HEK293 (cell line): ENCODE measurements around the gene IGSF3.
"Not testable (repeated sequence)": the region's sequence is repeated elsewhere in the genome, so short reads cannot be mapped to it uniquely, and the experiment has no call there.

ENCODE experiments used
- GLI4 ChIP-seq: fragments of 450-650 bp; formaldehyde crosslinking; IDR thresholded peaks from 2 replicates; pipeline ENCODE4 v1.5.1; 2016; ENCODE audit warnings: missing biosample characterization, missing genetic modification characterization
- HOXA7 ChIP-seq: sonication (generic); formaldehyde crosslinking; IDR thresholded peaks from 2 replicates; pipeline ENCODE4 v1.8.1; 2022; ENCODE audit warnings: missing genetic modification reagents, borderline replicate concordance
- KLF8 ChIP-seq: fragments of 450-650 bp; formaldehyde crosslinking; IDR thresholded peaks from 2 replicates; pipeline ENCODE4 v1.5.1; 2016; ENCODE audit warnings: missing biosample characterization, missing genetic modification characterization
- PATZ1 ChIP-seq: fragments of 450-650 bp; formaldehyde crosslinking; IDR thresholded peaks from 2 replicates; pipeline ENCODE4 v1.5.1; 2016; ENCODE audit warnings: missing biosample characterization, missing genetic modification characterization
- ZFP3 ChIP-seq: fragments of 450-650 bp; formaldehyde crosslinking; IDR thresholded peaks from 2 replicates; pipeline ENCODE4 v1.5.1; 2016; ENCODE audit warnings: low read depth, missing biosample characterization, missing genetic modification characterization
- ZFP41 ChIP-seq: fragments of 450-650 bp; formaldehyde crosslinking; IDR thresholded peaks from 2 replicates; pipeline ENCODE4 v1.5.1; 2016; ENCODE audit warnings: missing biosample characterization, missing genetic modification characterization, borderline replicate concordance
- ZNF10 ChIP-seq: fragments of 450-650 bp; formaldehyde crosslinking; IDR thresholded peaks from 2 replicates; pipeline ENCODE4 v1.5.1; 2017; ENCODE audit warnings: missing biosample characterization, missing genetic modification characterization
- ZNF2 ChIP-seq: fragments of 450-650 bp; formaldehyde crosslinking; IDR thresholded peaks from 2 replicates; pipeline ENCODE4 v1.5.1; 2016; ENCODE audit warnings: missing biosample characterization, missing genetic modification characterization
- ZNF302 ChIP-seq: fragments of 450-650 bp; formaldehyde crosslinking; IDR thresholded peaks from 2 replicates; pipeline ENCODE4 v1.5.1; 2016; ENCODE audit warnings: missing biosample characterization, missing genetic modification characterization, low read depth
- ZNF623 ChIP-seq: fragments of 450-650 bp; formaldehyde crosslinking; IDR thresholded peaks from 2 replicates; pipeline ENCODE4 v1.5.1; 2016; ENCODE audit warnings: missing biosample characterization, missing genetic modification characterization
- TF ChIP-seq, protein P1 (sequence below): fragments of 450-650 bp; formaldehyde crosslinking; IDR thresholded peaks from 2 replicates; pipeline ENCODE4 v1.5.1; 2017; ENCODE audit warnings: missing biosample characterization, missing genetic modification characterization
- TF ChIP-seq, protein P2 (sequence below): fragments of 450-650 bp; formaldehyde crosslinking; IDR thresholded peaks from 2 replicates; pipeline ENCODE4 v1.5.1; 2016; ENCODE audit warnings: missing biosample characterization, missing genetic modification characterization

GRCh38 chr1:116634386-116634785 is 33.1 kb downstream of the IGSF3 start:
- TF ChIP-seq KLF8 (tag by site-specific recombination); ZFP3 (tag by site-specific recombination); ZNF623; ZNF10 (tag by site-specific recombination); ZFP41 (tag by site-specific recombination); HOXA7 (CRISPR knock-in tag); PATZ1; ZNF2 (tag by site-specific recombination); ZNF302 (tag by site-specific recombination); GLI4 (tag by site-specific recombination): not testable (repeated sequence)
- TF ChIP-seq, protein P1, sequence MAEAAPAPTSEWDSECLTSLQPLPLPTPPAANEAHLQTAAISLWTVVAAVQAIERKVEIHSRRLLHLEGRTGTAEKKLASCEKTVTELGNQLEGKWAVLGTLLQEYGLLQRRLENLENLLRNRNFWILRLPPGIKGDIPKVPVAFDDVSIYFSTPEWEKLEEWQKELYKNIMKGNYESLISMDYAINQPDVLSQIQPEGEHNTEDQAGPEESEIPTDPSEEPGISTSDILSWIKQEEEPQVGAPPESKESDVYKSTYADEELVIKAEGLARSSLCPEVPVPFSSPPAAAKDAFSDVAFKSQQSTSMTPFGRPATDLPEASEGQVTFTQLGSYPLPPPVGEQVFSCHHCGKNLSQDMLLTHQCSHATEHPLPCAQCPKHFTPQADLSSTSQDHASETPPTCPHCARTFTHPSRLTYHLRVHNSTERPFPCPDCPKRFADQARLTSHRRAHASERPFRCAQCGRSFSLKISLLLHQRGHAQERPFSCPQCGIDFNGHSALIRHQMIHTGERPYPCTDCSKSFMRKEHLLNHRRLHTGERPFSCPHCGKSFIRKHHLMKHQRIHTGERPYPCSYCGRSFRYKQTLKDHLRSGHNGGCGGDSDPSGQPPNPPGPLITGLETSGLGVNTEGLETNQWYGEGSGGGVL (tag by site-specific recombination): not testable (repeated sequence)
- TF ChIP-seq, protein P2, sequence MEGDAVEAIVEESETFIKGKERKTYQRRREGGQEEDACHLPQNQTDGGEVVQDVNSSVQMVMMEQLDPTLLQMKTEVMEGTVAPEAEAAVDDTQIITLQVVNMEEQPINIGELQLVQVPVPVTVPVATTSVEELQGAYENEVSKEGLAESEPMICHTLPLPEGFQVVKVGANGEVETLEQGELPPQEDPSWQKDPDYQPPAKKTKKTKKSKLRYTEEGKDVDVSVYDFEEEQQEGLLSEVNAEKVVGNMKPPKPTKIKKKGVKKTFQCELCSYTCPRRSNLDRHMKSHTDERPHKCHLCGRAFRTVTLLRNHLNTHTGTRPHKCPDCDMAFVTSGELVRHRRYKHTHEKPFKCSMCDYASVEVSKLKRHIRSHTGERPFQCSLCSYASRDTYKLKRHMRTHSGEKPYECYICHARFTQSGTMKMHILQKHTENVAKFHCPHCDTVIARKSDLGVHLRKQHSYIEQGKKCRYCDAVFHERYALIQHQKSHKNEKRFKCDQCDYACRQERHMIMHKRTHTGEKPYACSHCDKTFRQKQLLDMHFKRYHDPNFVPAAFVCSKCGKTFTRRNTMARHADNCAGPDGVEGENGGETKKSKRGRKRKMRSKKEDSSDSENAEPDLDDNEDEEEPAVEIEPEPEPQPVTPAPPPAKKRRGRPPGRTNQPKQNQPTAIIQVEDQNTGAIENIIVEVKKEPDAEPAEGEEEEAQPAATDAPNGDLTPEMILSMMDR (tag by site-specific recombination): not testable (repeated sequence)
